DMS153 treated with DMSO at 0.1 percent for 48 hours (cell line): ENCODE data around the gene ZNF165.
A peak's percentile ranks its signal among the peaks of the same experiment; 100 is the strongest.
"Not testable (repeated sequence)": the region's sequence is repeated elsewhere in the genome, so short reads cannot be mapped to it uniquely, and the experiment has no call there.

ENCODE experiments used
- DNase-seq: peaks from one replicate; lab custom pipeline; 2025; ENCODE audit not compliant: unreplicated experiment; lab: John Stamatoyannopoulos, UW

ZNF165 gene

GRCh38 chr6:28121876-28122275 lies 41.5 kb downstream of the ZNF165 start:
- DNase-seq, result no peak

- DNase-seq, result not testable (repeated sequence)
Observed at GRCh38 chr6:28122283-28122682, 41.9 kb downstream of the ZNF165 start.

- peak; percentile 82 for DNase-seq
Observed at GRCh38 chr6:28124350-28124970, 44.1 kb downstream of the ZNF165 start, which contains the start of gene ZSCAN16. Gene ZSCAN16, plus strand, starts transcription at chr6:28124609. Its CDS starts 835 bp downstream, at chr6:28125444.

- DNase-seq, result no peak
Observed at GRCh38 chr6:28124971-28125353, 44.6 kb downstream of the ZNF165 start.

GRCh38 chr6:28125401-28125800 lies 45.0 kb downstream of the ZNF165 start:
- DNase-seq, result no peak

GRCh38 chr6:28134015-28134414 lies 53.6 kb downstream of the ZNF165 start:
- DNase-seq, result peak; percentile 9

GRCh38 chr6:28134716-28135115 lies 54.3 kb downstream of the ZNF165 start:
- DNase-seq, result no peak

- DNase-seq, result no peak
Observed at GRCh38 chr6:28135393-28135792, 55.0 kb downstream of the ZNF165 start.

GRCh38 chr6:28136585-28137504 lies 56.5 kb downstream of the ZNF165 start:
- DNase-seq, result peak; percentile 87

GRCh38 chr6:28137505-28137981 lies 57.2 kb downstream of the ZNF165 start:
- peak; percentile 7 for DNase-seq
